Measurements from ENCODE around the gene RTL1.

RTL1 gene

DNA sequence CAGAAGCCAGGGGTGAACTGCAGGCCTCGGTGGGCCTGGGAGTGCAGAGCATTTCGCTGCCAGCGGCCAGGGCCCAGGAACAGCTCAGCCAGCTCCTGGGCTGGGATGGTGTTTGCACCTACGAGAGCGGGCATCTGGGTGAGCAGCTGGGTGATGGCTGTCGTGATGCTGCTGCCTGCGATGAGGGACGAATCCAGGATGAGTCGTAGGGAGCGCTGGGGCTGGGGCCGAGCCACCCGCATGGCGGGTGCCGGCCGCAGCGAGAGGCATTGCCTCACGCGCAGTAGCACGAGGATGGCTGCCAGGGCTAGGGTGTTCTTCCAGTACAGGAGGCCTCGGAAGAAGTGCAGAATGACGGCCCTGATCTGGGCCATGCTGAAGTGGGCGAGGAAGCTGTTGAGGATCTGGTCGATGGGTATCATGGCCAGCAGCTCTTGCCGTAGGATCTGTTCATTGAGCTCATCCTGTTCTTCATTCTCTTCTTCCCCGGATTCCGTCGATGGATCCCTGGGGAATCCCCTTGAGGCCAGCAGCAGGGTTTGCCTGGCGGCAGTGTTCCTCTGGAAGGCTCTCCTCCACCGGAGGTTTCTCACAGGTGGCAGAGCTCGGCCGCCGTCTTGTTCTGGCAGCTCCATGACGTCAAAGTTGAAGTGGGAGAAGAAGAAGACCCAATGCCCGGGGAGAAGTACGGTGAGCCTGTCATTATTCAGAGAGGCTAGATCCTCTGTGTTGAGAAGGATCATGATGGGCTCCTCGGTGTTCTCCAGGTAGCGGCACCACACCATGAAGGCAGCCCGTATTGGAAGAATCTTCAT lies 22.1 kb downstream of the RTL1 start:
- DNase-seq: no peak

DNA sequence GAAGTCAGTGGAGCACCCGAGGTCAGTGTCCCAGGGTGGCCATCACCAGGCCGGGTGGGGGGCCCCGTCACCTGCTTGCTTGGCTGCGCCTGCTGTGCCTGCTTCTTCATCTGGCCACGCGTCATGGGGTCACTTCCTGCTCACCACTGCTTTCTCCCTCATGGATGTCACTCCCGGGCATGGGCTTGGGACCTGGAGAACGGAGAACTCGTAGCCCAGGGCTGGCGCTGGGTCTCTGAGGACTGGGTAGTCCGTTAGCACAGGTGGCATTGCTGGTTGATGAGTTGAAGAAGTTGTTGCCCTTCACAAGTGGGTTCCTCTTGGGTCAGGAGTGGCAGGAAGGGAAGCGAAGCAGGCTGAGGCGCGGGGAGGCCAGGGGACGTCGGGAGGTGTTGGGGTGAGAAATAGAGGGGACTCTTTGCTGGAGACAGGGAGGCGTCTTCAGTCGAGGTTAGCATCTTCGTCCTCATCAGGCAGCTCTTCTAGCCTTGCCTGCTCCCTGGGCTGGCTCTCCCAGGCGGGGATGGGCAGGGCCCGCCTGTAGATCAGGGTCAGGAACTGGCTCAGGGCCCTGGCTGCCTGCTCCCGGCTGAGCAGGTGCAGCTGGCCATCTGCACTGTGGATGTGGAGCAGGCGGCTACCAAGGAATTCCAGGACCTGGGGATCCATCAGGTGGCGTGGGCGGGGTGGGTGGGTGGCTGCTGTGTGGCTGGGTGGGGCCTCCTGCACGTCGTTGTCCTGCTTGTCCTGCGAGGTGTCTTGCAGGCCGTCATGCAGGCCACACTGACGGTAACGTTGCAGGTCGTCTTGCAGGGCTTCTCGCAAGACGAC lies 23.0 kb downstream of the RTL1 start:
- no peak for DNase-seq

- DNase-seq: no peak
Observed at GRCh38 chr14:100879782-100880181, 23.7 kb downstream of the RTL1 start.

DNA sequence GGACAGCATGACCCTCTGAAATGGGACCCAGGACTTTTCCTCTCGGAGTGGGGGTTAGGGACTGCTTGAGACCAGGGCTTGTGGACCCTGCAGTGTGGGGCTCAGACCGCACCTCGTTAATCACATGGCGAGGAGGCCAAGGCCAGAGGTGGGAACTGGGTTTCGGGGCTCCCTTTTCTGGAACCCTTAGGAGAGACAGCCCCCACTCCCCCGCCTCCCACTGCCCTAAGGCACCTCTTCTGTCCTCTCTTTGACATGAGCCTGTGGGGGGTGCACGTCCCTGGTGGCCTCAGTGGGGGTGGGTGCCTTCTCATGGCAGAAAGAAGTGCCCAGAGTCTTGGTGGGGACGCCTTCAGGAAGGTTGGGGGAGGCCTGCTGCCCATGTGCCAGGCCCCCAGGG lies 24.3 kb downstream of the RTL1 start:
- DNase-seq: no peak

DNA sequence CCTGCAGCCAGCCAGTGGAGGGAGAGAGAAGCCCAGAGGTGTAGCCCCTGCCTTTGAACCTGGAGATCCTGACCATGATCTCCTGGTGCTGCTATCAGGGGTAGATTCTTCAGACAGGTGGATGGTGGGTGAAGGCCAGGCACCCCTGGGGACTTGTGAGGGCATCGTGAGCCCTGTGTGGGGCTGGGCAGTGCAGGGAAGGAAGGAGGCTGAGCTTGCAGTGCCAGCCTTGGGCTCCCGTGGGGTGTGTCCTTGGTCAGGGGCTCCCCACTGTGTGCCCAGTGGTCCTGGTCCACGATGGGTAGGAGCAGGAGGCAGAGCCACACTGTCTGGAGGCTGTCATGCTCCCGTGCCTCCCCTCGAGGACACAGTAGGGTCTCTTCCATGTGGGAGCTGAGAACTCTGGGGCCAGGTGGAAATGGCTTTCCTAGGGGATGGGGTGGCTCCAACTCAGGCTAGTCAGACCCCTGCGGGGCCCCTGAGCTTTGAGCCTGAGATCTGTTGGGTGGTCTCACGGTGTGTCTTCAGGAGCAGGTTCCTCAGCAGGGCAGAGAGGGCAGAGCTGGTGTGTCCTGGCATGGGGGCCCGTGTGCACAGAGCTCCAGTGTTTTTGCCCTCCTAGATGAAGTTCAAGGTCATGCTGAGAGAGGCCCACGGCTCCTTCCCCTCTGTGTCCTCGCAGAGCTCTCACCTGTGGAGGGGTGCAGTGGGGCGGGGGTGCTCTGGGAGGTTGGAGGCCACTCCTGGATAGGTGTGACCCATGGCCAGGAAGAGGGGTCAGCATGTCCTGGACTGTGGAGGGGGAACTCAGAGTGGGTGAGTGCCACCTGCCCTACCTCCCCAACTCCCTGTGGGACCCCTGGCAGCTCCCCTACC lies 25.0 kb downstream of the RTL1 start:
- DNase-seq: no peak

GRCh38 chr14:100875861-100876590 lies 27.5 kb downstream of the RTL1 start:
- no peak for DNase-seq

- DNase-seq: no peak
Observed at GRCh38 chr14:100875126-100875525, 28.4 kb downstream of the RTL1 start.

DNA sequence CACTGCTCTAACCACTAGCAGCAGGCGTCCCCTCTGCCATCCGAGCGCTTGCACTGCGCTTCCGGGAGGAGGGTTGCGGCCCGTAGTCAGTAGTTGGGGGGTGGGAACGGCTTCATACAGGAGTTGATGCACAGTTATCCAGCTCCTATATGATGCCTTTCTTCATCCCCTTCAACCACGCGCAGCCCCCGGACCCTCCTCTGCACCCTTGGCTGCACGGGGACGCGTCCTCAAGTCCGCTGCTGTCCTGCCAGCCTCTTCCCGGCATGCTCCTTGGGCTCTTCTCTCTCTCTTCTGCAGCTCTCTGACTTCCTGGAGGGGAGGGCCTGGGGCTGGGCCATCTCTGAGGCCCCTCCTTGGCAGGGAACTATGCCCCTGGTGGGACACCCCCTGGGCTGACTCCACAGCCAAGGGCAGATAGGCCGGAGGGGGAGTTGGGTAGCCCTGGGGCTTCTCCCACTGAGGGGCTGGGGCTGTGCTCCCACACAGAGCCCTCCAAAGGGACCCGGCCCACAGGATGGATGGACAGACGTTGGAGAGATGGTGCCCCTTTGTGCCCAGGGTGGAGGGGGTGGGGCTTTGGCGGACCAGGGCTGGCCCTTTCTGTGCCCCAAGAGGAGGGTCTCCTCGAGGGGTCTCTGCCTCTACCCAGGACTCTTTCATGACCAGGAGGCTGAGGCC lies 29.0 kb downstream of the RTL1 start:
- no peak for DNase-seq

DNA sequence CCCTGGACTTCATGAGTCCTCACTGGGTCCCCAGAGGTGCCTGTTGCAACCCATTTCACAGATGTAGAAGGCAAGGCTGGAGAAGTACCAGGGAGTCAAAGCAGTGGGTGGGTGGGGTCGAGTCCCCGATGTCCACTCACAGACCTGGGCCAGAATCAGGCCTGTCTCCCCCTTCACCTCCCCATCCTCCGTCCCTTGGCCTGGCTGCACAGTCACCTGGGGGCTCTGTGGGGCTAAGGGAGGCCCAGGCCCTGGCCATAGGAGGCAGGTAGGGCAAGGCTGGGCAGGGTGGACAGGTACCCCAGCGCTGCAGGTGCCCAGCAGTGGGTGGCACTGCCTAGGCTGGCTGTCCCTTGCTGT lies 29.5 kb downstream of the RTL1 start:
- DNase-seq: no peak

- no peak for DNase-seq
Observed at GRCh38 chr14:100873096-100873482, 30.4 kb downstream of the RTL1 start.

- no peak for DNase-seq
Observed at GRCh38 chr14:100872259-100873095, 31.0 kb downstream of the RTL1 start.

DNA sequence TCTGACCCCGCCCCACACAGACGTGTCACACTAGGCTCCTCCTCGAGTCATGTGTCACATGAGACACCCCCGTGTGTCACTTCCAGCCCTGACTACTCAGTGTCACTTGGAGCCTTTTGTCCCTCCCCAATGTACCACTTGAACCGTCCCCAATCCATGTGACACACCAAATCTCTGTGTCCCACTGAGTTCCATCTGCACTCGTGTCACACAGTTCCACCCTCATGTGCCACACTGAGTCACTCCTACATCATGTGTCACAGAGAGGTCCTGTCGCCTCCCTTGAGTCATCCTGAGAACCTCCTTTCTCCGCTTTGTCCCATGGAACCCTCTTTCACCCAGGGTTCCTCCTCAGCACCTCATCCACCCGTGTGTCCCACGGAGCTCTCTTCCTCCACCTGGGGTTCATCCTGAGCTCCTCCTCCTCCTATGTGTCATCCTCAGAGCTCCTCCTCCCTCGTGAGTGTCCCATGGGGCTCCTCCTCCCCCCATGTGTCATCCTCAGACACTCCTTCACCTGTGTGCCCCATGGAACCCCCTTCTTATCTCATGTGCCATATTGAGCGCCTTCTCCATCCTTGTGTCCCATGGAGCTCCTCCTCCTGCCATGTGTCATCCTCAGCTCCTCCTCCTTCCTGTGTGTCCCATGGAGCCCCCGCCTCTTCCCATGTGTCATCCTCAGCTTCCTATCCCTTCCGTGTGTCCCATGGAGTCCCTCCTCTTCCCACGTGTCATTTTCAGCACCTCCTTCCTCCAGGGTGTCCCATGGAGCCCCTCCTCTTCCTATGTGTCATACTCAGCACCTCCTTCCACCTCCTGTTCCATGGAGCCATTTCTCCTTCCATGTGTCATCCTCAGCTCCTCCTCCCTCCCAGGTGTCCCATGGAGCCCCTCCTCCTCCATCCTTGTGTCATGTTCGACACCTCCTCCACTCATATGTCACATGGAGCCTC lies 32.0 kb downstream of the RTL1 start:
- no peak for DNase-seq

DNA sequence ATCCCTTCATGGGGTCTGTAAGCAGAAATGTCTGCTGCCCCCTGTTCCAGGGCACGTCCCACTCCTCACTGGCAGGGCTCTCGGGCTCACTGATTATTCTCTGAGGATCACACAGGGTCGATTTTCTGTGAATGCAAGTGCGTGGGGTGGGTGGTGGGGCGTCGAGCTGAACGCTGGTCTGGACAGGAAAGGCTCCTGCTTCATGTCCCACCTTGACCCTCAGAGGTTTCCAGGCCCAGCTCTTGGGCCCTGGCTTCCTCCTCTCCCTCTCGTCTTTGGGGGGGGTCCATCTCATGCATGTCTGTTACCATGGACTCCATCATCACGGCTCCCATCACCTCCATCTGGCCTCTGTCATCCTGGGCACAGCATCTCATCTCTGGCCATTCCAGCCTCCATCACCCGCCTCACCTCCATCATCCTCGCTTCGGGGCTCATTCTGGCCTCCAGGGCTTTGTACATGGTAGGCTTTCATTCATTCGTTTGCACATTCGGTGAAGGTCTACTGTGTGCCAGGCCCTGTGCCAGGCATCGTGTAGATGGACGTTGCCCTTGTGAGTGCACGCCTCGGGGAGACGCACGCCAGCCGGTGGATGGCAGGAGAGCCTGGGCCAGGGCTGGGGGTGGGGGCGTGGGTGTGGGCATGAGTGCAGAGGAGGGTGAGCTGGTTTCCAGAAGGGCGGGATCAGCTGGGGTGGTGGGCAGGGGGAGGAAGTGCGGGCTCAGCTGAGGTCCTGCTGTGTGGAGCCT lies 34.7 kb downstream of the RTL1 start:
- no peak for DNase-seq

- DNase-seq: no peak
Observed at GRCh38 chr14:100867631-100868315, 35.7 kb downstream of the RTL1 start.

GRCh38 chr14:100866666-100867630 lies 36.6 kb downstream of the RTL1 start:
- no peak for DNase-seq

DNA sequence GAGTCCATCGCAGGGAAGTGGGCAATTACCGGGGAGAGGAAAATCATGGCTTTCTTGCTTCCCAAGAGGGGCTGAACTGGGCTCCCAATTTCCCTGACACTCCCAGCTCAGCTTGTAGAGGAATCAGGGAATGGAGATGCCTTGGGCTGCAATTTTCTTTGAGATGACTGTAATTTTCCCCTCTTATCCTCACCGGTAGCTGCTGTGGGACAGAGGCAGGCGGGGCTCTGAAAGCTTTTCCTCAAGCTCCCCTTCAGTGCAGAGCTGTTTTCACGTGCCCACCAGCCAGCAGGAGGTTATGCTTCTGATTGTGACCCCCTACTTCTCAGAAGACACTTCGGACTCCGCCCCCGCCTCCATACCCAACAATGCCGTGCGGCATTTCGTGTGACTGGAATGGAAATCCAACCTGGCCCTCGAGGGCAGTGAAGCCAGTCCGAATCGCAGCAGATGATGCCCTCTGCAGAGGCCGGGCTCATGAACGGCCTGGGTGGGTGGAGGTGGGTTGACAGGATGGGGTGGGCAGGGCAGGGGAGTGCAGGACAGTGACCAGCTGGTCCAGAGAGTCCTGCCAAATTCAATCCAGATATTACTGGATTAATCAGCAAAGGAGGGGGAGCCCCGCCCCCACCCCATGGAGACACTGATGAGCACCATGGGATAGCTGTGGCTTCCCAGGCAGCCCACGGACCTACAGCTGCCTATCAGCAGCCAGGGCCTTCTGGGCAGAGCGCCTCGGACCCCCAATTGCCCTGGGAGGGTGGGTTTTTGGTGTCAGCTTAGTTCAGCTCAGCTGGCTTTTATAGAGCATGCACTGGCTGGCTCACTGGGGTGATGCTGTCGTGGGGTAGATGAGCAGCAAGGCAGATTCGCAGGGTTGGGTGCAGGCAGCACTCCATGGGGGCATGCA lies 37.6 kb downstream of the RTL1 start:
- DNase-seq: no peak
